ENCODE data around the gene USP47.

Gene USP47

DNA sequence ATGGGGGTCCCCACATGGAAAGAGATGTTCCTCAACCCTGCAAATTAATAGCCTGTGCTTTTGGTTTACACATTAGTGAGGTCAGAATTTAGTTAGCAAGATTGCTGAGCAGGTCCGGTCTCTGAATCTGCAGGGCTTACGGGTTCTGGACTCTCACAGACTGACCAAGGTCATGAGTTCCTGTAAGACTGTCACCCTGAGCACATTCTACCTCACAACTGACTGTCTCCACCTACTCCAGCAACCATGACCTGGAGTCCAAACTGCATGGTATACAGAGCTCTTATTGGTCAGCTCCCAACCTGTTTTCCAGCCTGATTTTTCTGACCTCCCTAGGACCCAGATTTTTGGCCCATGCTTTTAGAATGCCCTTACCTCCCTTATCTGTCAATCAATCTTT, 138.4 kb downstream of the USP47 start:
- TF ChIP-seq BACH2 (CRISPR knock-in tag; IDR thresholded peaks at IDR 0.05; ENCODE audit: borderline replicate concordance) (no peak), ARNTL (CRISPR knock-in tag; IDR thresholded peaks at IDR 0.05; ENCODE audit: borderline replicate concordance, low read depth) (no peak), OSR1 (CRISPR knock-in tag; IDR thresholded peaks at IDR 0.05) (no peak), CSDC2 (CRISPR knock-in tag; IDR thresholded peaks at IDR 0.05) (no peak), ESRRG (CRISPR knock-in tag; IDR thresholded peaks at IDR 0.05) (no peak), GLIS3 (CRISPR knock-in tag; IDR thresholded peaks at IDR 0.05) (no peak), RARB (CRISPR knock-in tag; IDR thresholded peaks at IDR 0.05) (no peak), ZFP30 (CRISPR knock-in tag; IDR thresholded peaks at IDR 0.05) (no peak), PPARA (CRISPR knock-in tag; IDR thresholded peaks at IDR 0.05; ENCODE audit: borderline replicate concordance) (no peak), ZFP3 (CRISPR knock-in tag; IDR thresholded peaks at IDR 0.05) (no peak), ZNF70 (CRISPR knock-in tag; IDR thresholded peaks at IDR 0.05) (no peak), ZC3H10 (CRISPR knock-in tag; IDR thresholded peaks at IDR 0.05) (no peak), ZNF565 (CRISPR knock-in tag; conservative IDR thresholded peaks at IDR 0.05; ENCODE audit: low read depth) (no peak), ZNF8 (CRISPR knock-in tag; IDR thresholded peaks at IDR 0.05) (no peak), SNAI2 (CRISPR knock-in tag; IDR thresholded peaks at IDR 0.05) (no peak), TCF4 (CRISPR knock-in tag; IDR thresholded peaks at IDR 0.05; ENCODE audit: borderline replicate concordance) (no peak)
- TF ChIP-seq, protein P1, sequence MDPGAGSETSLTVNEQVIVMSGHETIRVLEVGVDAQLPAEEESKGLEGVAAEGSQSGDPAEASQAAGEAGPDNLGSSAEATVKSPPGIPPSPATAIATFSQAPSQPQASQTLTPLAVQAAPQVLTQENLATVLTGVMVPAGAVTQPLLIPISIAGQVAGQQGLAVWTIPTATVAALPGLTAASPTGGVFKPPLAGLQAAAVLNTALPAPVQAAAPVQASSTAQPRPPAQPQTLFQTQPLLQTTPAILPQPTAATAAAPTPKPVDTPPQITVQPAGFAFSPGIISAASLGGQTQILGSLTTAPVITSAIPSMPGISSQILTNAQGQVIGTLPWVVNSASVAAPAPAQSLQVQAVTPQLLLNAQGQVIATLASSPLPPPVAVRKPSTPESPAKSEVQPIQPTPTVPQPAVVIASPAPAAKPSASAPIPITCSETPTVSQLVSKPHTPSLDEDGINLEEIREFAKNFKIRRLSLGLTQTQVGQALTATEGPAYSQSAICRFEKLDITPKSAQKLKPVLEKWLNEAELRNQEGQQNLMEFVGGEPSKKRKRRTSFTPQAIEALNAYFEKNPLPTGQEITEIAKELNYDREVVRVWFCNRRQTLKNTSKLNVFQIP (CRISPR knock-in tag; IDR thresholded peaks at IDR 0.05; ENCODE audit: borderline replicate concordance, low read depth): no peak
- TF ChIP-seq, protein P2, sequence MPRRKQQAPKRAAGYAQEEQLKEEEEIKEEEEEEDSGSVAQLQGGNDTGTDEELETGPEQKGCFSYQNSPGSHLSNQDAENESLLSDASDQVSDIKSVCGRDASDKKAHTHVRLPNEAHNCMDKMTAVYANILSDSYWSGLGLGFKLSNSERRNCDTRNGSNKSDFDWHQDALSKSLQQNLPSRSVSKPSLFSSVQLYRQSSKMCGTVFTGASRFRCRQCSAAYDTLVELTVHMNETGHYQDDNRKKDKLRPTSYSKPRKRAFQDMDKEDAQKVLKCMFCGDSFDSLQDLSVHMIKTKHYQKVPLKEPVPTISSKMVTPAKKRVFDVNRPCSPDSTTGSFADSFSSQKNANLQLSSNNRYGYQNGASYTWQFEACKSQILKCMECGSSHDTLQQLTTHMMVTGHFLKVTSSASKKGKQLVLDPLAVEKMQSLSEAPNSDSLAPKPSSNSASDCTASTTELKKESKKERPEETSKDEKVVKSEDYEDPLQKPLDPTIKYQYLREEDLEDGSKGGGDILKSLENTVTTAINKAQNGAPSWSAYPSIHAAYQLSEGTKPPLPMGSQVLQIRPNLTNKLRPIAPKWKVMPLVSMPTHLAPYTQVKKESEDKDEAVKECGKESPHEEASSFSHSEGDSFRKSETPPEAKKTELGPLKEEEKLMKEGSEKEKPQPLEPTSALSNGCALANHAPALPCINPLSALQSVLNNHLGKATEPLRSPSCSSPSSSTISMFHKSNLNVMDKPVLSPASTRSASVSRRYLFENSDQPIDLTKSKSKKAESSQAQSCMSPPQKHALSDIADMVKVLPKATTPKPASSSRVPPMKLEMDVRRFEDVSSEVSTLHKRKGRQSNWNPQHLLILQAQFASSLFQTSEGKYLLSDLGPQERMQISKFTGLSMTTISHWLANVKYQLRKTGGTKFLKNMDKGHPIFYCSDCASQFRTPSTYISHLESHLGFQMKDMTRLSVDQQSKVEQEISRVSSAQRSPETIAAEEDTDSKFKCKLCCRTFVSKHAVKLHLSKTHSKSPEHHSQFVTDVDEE (CRISPR knock-in tag; IDR thresholded peaks at IDR 0.05): no peak
- TF ChIP-seq, protein P3, sequence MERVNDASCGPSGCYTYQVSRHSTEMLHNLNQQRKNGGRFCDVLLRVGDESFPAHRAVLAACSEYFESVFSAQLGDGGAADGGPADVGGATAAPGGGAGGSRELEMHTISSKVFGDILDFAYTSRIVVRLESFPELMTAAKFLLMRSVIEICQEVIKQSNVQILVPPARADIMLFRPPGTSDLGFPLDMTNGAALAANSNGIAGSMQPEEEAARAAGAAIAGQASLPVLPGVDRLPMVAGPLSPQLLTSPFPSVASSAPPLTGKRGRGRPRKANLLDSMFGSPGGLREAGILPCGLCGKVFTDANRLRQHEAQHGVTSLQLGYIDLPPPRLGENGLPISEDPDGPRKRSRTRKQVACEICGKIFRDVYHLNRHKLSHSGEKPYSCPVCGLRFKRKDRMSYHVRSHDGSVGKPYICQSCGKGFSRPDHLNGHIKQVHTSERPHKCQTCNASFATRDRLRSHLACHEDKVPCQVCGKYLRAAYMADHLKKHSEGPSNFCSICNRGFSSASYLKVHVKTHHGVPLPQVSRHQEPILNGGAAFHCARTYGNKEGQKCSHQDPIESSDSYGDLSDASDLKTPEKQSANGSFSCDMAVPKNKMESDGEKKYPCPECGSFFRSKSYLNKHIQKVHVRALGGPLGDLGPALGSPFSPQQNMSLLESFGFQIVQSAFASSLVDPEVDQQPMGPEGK (CRISPR knock-in tag; IDR thresholded peaks at IDR 0.05; ENCODE audit: borderline replicate concordance): no peak
- ATAC-seq: no peak

DNA sequence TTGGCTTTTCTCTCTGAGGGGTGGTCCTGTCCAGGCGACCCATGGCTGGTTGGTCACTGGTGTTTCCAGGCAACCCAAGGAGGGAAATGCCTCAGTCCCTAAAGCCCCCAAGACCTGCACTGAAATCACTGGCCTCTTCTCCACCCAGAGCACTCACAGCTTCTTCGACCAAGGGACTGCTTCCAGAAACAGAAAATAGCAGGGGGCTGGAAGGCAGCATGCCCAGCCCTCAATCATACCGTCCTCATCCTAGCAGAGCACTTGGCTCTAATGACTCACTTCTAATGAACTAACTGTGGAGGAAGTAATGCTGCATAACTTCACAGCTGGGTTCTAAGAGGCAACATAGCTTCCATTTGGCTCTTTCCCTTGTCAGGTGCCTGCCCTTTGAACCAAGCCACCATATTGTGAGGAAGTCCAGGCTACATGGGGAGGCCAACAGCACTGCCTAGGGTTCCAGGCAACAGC, 139.1 kb downstream of the USP47 start:
- no peak for ATAC-seq
- peak; percentile 79; the same call in 1 of the 2 replicates for TF ChIP-seq ZNF565 (CRISPR knock-in tag; conservative IDR thresholded peaks at IDR 0.05; ENCODE audit: low read depth)
- TF ChIP-seq, protein P4, sequence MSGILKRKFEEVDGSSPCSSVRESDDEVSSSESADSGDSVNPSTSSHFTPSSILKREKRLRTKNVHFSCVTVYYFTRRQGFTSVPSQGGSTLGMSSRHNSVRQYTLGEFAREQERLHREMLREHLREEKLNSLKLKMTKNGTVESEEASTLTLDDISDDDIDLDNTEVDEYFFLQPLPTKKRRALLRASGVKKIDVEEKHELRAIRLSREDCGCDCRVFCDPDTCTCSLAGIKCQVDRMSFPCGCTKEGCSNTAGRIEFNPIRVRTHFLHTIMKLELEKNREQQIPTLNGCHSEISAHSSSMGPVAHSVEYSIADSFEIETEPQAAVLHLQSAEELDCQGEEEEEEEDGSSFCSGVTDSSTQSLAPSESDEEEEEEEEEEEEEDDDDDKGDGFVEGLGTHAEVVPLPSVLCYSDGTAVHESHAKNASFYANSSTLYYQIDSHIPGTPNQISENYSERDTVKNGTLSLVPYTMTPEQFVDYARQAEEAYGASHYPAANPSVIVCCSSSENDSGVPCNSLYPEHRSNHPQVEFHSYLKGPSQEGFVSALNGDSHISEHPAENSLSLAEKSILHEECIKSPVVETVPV (CRISPR knock-in tag; IDR thresholded peaks at IDR 0.05): no peak

DNA sequence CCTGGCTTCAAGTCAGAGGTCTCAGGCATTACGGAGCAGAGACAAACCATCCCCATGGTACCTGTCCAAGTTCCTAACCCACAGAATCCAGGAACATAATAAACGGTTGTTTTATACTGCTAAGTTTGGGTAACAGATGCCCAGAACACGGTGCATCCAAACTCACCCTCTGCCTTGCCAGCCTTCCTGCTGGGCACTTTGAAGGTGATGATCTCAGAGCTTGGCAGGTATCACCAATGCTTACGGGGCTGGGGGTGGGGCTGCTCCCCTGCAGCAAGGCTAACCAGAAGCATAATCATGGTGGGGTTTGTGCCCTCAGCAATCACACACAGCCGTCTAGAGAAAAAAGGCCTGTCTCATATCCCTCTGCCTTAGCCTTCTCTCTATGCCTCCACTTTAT, 139.6 kb downstream of the USP47 start:
- ATAC-seq: no peak
- no peak for TF ChIP-seq SNAI2 (CRISPR knock-in tag; IDR thresholded peaks at IDR 0.05)
- TF ChIP-seq ZNF70 (CRISPR knock-in tag; IDR thresholded peaks at IDR 0.05): no peak
- no peak for TF ChIP-seq ZFP3 (CRISPR knock-in tag; IDR thresholded peaks at IDR 0.05)
- TF ChIP-seq ARNTL (CRISPR knock-in tag; IDR thresholded peaks at IDR 0.05; ENCODE audit: borderline replicate concordance, low read depth): no peak
- TF ChIP-seq, protein P5, sequence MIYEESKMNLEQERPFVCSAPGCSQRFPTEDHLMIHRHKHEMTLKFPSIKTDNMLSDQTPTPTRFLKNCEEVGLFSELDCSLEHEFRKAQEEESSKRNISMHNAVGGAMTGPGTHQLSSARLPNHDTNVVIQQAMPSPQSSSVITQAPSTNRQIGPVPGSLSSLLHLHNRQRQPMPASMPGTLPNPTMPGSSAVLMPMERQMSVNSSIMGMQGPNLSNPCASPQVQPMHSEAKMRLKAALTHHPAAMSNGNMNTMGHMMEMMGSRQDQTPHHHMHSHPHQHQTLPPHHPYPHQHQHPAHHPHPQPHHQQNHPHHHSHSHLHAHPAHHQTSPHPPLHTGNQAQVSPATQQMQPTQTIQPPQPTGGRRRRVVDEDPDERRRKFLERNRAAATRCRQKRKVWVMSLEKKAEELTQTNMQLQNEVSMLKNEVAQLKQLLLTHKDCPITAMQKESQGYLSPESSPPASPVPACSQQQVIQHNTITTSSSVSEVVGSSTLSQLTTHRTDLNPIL (CRISPR knock-in tag; IDR thresholded peaks at IDR 0.05; ENCODE audit: low read depth): no peak
- TF ChIP-seq PPARA (CRISPR knock-in tag; IDR thresholded peaks at IDR 0.05; ENCODE audit: borderline replicate concordance): no peak
- no peak for TF ChIP-seq GLIS3 (CRISPR knock-in tag; IDR thresholded peaks at IDR 0.05)
- TF ChIP-seq ESRRG (CRISPR knock-in tag; IDR thresholded peaks at IDR 0.05): no peak
- no peak for TF ChIP-seq ISL1 (CRISPR knock-in tag; IDR thresholded peaks at IDR 0.05)
- TF ChIP-seq, protein P3 (CRISPR knock-in tag; IDR thresholded peaks at IDR 0.05; ENCODE audit: borderline replicate concordance): no peak
- TF ChIP-seq CSDC2 (CRISPR knock-in tag; IDR thresholded peaks at IDR 0.05): no peak
- no peak for TF ChIP-seq TOX (CRISPR knock-in tag; IDR thresholded peaks at IDR 0.05; ENCODE audit: borderline replicate concordance)
- TF ChIP-seq, protein P4 (CRISPR knock-in tag; IDR thresholded peaks at IDR 0.05): no peak
- TF ChIP-seq BACH2 (CRISPR knock-in tag; IDR thresholded peaks at IDR 0.05; ENCODE audit: borderline replicate concordance): no peak
- TF ChIP-seq, protein P1 (CRISPR knock-in tag; IDR thresholded peaks at IDR 0.05; ENCODE audit: borderline replicate concordance, low read depth): no peak
- TF ChIP-seq ZC3H10 (CRISPR knock-in tag; IDR thresholded peaks at IDR 0.05): no peak

Data from SK-N-SH treated with all-trans-retinoic acid at 6 μM for 48 hours (cell line).